Cardiac muscle cell (in vitro differentiated cells and primary cell): ENCODE measurements around the gene MED7. TPM values are rescaled to one million over a fixed set of nuclear protein-coding genes. Genes with fewer than 3 reads are reported as not detected.

Source experiments
- DNase-seq, 2 donors: peaks; one replicate each; pipeline versions ENCODE4 v3.0.0 to v3.0.0-alpha.2; 2010 to 2017; ENCODE audit warnings: low read depth in 1 of 2, low spot score in 1 of 2
- H3K27ac ChIP-seq: fragments of 200-600 bp; sonication (generic); 2 replicates; pipeline ENCODE4 v1.5.1; 2016
- H3K27me3 ChIP-seq: fragments of 200-600 bp; sonication (generic); 2 replicates; pipeline ENCODE4 v1.6.0; 2016; ENCODE audit warnings: control low read depth
- H3K36me3 ChIP-seq: fragments of 200-600 bp; sonication (generic); 2 replicates; pipeline ENCODE4 v1.5.1; 2016; ENCODE audit warnings: control low read depth
- H3K4me1 ChIP-seq: fragments of 200-600 bp; sonication (generic); 2 replicates; pipeline ENCODE4 v1.8.1; 2017; ENCODE audit warnings: low read depth, mild to moderate bottlenecking, mixed run types
- H3K4me3 ChIP-seq: fragments of 200-600 bp; sonication (generic); 2 replicates; pipeline ENCODE4 v1.5.1; 2016; ENCODE audit warnings: mild to moderate bottlenecking
- H3K9me3 ChIP-seq: fragments of 200-600 bp; sonication (generic); 2 replicates; pipeline ENCODE4 v1.5.1; 2017; ENCODE audit warnings: low read depth, mild to moderate bottlenecking, control low read depth
- CTCF ChIP-seq: IDR thresholded peaks from 2 replicates; pipeline ENCODE4 v1.5.1; 2012; ENCODE audit warnings: low read depth, mild to moderate bottlenecking, low read length
- polyA plus RNA-seq: library from polyadenylated mRNA; unstranded; fragments of >200 nt; fragmentation: Nextera tagmentation; extraction: Ambion mirVana; gene quantifications from 2 replicates; pipeline ENCODE4 v1.2.1, GENCODE V29; 2016
- total RNA-seq: library from RNA; depleted of rRNA; stranded (reverse); fragments of >200 nt; gene quantifications from 2 replicates; pipeline ENCODE4 v1.2.3, GENCODE V29; 2016

MED7 gene
- total and polyA plus RNA-seq, 2 experiments from 2014 or later: 8.2 to 16.2 TPM

DNA sequence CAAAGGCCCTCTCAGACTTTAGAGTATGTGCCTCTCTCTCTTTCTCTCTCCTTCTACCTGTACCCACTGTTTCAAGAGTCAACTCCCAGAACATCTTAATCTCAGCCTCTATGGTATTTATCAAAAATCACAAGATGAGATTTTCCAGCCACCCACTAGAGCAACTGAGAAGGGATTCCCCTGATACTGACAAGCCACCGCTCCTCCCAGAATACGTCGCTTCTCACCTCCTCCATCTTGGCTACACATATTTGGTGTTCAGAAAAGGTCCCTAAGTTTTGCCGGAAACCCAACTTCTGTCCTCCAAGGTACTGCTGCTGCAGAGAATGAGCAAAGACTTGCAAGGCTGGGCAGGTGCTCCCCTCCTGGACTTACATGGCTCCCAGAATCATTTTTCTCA lies 17.3 kb upstream of the MED7 start:
- Histone ChIP-seq H3K27me3 (no peaks in the 10 kb centered on the region), H3K27ac (no peak overlapping the region), H3K36me3 (no peaks in the 10 kb centered on the region), H3K4me1 (no peaks in the 10 kb centered on the region), H3K9me3 (no peaks in the 10 kb centered on the region), H3K4me3 (no peak overlapping the region)
- no peak for DNase-seq
- no peak for TF ChIP-seq CTCF

DNA sequence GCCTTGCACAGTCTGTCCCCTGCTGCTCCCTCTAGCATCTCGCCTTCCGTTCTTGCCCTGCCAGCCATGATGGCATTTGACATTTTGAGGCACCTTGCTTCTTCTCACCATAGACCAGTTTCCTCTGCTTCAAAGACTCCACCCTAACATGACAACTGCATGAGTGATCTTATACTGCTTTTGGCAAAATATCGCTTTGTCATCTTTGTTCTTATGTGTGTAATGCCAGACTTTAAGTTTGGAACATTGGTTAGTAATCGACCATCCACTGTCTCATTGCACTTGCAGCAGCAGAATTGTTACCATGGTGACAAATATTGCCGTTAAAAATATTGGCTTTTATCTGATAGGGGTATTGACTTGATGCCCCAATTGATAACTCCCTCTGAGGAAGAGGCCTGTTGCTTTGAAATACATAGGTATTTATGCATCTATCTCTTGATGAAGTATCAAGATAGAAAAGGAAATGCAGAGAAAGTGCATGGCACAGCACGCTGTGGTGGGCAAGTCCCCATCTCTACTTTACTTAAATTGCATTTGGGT lies 16.6 kb upstream of the MED7 start:
- no peak overlapping the region for H3K27ac ChIP-seq
- no peaks in the 10 kb centered on the region for H3K9me3 ChIP-seq
- no peak overlapping the region for H3K4me3 ChIP-seq
- DNase-seq: no peak
- no peaks in the 10 kb centered on the region for H3K36me3 ChIP-seq
- no peaks in the 10 kb centered on the region for H3K27me3 ChIP-seq
- TF ChIP-seq CTCF: no peak
- no peaks in the 10 kb centered on the region for H3K4me1 ChIP-seq

GRCh38 chr5:157157293-157157891 lies 14.7 kb upstream of the MED7 start:
- TF ChIP-seq CTCF: no peak
- H3K9me3 ChIP-seq: no peaks in the 10 kb centered on the region
- no peak for DNase-seq
- no peaks in the 10 kb centered on the region for H3K36me3 ChIP-seq
- no peaks in the 10 kb centered on the region for H3K27me3 ChIP-seq
- no peak overlapping the region for H3K4me3 ChIP-seq
- H3K27ac ChIP-seq: no peak overlapping the region
- no peaks in the 10 kb centered on the region for H3K4me1 ChIP-seq

DNA sequence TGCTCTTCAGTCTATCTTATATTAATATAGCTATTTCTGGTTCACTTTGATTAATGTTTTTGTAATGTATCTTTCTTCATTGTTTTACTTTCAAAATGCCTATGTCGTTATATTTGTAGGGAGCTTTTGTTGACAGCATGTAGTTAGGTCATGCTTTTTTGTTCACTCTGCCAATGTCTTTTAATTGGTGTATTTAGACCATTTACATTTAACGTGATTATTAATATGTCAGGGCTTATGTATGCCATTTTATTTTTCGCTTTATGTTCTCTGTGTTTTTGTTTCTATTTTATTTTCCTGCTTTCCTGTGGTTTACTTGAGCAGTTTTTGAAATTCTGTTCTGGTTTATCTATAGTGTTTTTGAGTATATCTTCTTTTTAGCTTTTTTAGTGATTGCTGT lies 12.6 kb upstream of the MED7 start:
- TF ChIP-seq CTCF: no peak
- H3K4me1 ChIP-seq: no peaks in the 10 kb centered on the region
- no peaks in the 10 kb centered on the region for H3K36me3 ChIP-seq
- H3K4me3 ChIP-seq: no peak overlapping the region
- H3K9me3 ChIP-seq: no peaks in the 10 kb centered on the region
- H3K27ac ChIP-seq: no peak overlapping the region
- H3K27me3 ChIP-seq: no peaks in the 10 kb centered on the region
- no peak for DNase-seq

DNA sequence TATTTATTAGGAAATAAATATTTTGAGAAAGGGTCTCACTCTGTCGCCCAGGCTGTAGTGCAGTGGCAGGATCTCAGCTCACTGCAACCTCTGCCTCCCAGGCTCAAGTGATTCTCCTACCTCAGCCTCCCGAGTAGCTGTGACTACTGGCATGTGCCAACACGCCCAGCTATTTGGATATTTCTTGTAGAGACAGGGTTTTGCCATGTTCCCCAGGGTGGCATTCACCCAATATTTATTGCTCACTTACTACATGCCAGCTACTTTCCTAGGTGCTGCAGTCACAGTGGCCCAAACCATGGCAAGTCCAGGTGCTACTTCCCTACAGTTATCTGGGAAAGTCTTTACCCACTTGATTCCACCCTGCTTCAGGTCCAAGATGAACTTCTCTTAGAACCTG lies 8.3 kb upstream of the MED7 start:
- Histone ChIP-seq H3K4me1 (peaks cover 9% of the 10 kb centered on the region), H3K36me3 (no peaks in the 10 kb centered on the region), H3K4me3 (no peak overlapping the region), H3K9me3 (no peaks in the 10 kb centered on the region), H3K27me3 (no peaks in the 10 kb centered on the region), H3K27ac (no peak overlapping the region)
- no peak for DNase-seq
- TF ChIP-seq CTCF: no peak
